RCC 7860 (cell line): ENCODE results near the gene CHML.

Experiments
- DNase-seq: peaks from one replicate; pipeline ENCODE4 v3.0.0-alpha.2; 2015; ENCODE audit warnings: low spot score
- FAIRE-seq: peaks from 2 replicates; lab custom pipeline; 2012; peaks lifted over from hg19 to GRCh38; lab: Jason Lieb, UNC

CHML gene

DNA sequence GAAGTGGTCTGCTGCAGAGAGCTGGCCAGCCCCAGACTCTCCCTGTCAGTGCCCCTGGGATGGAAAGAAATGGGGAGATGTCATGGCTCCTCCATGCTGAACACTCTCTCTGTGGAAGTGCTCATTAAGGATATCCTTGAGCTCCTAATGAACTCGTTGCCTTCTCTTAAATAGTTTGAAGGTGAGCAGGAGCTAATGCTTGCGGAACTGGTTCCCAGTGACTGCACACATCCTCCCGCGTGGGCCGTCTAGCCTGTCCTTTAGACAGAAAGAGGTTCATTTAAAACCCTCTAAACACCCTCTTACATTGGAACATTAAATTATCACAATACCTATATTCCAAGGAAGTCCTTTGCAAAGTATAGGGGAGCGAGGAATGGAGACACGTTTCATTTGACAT is 6.0 kb upstream of the CHML start:
- DNase-seq (no peak), FAIRE-seq (no peak)

DNA sequence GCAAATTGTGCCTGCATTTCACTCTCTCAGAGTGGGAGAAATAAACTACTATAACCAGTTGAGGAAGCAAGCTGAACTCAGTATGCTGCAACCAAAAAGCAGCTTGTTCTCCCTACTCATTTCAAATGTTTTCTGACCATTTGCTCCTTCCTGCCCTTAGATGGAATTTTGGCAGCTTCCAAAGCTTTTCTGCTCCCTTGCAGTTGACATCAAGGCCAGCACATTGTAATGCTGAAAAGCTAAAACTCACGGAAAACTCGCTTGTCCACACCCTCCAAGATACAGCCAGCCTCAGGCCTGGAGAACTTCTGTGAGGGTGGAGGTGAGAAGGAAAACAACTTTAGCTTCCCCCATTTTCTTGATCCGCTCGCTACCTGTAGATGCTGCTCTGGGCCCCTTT is 5.0 kb upstream of the CHML start:
- DNase-seq: no peak
- FAIRE-seq: no peak

DNA sequence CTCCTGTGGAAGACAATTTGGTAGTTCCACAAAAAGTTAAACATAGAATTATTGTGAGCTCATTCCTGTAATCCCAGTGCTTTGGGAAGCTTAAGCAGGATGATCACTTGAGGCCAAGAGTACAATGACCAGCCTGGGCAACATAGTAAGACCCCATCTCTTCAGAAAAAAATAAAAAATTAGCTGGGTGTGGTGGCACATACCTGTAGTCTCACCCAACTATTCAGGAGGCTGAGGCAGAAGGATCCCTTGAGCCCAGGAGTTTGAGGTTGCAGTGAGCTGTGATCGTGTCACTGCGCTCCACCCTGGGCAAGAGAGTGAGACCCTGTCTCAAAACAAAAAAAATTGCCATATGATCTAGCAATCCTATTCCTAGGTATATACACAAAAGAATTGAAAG is 4.1 kb upstream of the CHML start:
- no peak for FAIRE-seq
- DNase-seq: no peak

DNA sequence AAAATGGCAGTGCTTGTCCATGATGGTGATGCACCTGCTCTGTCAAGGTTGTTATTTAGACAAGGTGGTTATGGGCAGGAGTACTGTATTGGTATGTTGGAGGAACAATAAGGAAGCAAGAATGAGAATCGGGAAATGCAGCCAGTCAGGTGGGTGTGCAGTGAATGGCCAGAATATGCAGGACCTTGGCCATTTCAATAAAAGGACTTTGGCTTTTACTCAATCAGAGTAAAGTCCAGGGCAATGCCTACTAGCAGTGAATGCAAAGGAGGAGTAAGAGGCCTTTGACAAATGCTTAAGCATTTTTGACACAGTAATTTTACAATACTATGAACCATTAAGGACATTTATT is 2.4 kb upstream of the CHML start:
- no peak for FAIRE-seq
- no peak for DNase-seq

DNA sequence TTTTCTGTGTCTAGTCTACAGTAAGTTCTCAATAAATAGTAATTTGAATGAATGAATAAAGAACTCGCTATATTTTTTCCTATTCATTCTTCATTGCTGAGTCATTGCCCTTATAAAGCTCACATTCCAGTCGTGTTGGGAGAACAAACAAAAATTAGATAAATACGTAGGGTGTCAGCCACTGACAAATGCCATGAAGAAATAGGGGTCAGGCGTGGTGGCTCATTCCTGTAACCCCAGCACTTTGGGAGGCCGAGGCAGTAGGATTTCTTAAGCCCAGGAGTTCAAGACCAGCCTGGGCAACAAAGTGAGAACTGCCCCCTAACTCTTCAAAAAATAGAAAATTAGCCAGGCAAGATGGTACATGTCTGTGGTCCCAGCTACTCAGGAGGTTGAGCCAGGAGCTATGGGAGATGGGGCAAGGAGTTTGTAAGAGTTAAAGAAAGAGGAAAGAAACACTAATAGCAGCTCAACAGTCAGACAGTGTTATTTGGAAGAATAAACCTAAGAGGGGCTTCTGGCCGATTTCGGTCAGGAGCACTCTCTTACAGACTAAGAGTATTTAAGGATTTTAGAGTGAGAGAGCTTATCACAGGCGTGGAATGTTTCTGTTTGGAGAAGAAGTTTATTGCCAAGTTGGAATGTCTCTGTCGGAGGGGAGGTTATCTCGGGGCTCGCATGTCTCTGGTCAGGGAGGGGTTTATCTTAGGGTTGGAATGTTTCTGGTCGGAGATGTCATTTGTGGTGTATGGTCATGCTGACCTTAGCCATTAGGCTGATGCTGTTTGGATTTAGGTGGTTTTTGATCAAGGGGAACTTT is 1.8 kb upstream of the CHML start:
- DNase-seq: peak; percentile 31

DNA sequence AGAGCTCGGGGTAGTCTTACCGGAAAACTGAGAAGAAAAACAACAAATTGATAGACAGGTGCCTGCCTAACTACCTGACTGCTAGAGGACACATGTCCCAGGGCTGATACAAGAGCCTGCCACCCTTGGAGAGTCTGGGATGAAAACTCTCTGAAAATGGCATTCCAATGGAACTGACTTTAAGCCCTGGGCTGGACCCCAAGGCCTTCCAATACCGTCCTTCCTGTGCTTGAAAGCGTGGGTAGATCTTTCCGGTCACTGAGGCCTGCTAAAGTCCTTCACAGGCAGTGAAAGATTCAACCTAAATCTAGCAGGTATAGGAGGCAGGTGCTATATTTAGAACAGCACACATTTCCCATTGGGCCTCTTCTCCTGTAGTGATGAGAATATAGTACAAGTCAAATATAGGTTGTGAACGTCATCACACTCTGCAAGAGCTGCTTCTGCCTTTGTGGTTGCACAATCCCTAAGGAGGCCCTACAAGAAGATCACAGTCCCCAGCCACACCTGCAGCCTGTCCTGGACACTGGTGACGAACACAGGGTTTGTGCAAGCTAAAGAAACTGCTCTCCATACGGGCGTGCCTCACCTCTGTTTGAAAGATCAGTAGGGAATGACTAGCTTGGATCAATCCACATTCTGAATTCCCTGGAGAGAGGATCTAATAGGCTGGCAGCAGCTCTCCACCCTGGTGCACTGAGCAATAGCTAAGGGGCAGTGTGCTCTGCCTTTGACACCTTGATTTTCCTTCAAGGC is 876 bp upstream of the CHML start:
- no peak for FAIRE-seq
- no peak for DNase-seq

More for the DNA sequence above, 1.8 kb upstream of the CHML start:
- FAIRE-seq: no peak

DNA sequence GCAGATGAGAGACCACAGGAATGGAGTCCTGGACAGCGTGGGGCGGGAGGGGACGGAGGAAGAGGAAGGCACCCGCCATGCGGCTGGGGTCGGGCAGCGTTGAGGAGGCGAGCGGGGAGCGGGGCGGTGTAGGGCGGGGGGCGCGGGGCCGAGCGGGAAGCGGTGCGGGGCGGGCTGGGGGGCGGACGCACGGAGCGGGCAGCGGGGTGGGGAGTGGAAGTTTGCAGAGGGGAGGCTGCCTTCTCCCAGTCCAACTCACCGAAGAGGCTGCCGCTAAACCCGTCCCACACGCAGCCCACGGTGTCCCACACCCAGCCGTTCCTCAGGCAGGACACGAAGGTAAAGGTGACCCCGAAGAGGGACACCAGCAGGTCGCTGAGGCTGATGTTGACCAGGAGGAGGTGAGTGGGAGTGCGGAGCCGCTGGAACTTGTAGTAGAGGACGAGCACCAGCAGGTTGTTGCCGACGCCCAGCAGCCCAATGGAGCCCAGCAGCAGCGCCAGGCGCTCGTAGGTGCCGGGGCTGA is 483 bp downstream of the CHML start:
- DNase-seq: peak; percentile 14
- no peak for FAIRE-seq

DNA sequence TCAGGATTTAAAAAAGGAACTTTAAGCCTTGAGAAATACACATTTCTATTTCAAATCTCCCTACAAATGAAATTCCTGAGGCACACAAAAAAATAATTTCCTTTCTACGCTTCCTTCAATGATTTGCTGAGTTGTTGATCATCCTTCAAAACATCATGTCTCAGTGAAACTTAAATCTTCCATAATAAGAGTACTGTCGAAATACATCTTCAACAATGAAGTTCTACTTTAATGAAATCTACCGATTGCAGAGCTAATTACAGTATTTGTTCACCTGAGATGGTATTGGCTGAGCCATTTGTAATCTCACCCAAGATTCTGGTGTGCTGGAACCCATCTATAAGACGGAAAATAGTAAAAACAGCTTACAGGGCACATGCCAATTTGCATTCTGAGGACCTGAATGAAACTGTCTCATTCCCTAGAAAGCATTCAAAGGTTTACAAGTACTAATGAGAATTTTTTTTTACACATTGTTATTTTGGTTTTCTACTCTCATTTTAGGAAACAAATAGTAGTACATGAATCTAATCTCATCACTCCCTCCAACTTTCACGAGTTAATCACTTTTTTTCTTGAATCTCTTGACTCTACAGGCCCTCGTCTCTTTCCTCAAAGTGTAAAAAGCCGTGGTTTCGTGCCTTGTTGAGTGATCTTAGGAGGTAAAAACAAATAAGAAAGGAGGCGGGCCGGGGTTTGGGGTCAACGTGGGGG is 1.1 kb downstream of the CHML start:
- DNase-seq (peak; percentile 33), FAIRE-seq (no peak)

DNA sequence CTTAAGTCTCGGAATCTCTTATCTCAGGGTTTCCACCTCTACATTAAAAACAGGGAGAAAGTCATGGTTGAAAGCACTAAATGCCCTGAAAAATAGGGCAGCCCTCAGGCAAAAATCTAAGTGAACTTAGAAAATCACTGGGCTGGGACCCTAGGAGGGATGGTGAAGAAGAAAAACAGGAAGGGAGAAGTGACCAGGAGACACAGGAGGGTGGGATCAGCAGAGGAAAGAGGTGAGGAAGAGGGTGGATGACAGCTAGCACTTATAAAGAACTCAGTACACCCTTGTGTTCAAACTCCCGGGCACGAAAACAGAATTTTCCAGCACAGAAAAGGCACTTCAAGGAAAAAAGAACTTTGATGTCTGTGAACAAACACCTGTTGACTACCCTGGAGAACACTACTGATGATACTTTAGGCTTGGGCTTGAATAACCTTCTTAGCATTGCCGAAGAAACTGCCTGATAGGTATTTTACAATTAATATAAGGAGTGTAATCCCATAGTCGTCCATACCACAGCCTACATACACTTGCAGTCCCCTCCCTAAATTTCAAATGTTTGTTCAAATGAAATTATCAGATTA is 2.0 kb downstream of the CHML start:
- FAIRE-seq (no peak), DNase-seq (no peak)

DNA sequence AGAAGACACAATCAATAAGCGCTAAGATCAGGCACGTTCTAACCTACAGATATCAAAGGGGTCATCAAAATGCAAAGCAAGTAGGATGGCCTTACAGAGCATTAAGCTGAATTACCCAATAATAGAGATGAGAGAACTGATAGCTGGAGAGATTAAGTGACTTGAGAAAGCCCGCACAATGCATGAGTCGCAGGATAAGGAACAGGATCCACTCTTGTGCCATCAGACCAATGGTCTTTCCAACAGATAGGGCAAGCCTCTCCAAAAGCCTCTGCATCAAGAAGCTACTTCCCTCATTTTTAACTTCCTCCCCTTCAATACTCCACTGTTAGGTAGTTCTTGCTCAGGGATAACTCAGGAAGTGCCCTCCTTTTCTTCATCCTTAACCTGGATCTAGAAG is 2.6 kb downstream of the CHML start:
- no peak for DNase-seq
- FAIRE-seq: no peak

DNA sequence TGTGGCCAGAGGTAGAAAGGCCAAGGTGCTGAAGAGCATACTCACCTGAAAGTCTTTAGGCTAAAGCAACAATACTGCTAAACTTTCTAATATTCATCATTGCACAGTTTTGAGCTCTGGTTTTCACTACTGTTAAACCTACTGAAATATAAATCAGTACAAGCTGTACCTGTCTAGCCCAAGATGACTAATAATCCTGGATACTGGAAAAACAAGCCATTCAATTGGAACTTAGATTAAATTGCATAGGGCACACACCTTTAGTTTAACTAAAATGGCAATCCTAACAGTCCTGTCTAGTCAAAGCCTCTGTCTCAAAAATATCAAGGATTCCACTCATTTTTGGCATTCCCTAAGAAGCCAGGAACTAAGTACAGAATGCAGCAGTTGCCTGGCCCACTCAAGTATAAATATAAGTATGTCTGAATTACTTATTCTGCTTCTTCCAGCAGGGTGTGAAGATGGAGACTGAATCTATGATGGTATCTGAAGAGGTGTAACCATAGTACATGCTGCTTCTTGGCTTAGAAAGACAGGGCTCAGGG is 3.1 kb downstream of the CHML start:
- DNase-seq: no peak
- FAIRE-seq: no peak

DNA sequence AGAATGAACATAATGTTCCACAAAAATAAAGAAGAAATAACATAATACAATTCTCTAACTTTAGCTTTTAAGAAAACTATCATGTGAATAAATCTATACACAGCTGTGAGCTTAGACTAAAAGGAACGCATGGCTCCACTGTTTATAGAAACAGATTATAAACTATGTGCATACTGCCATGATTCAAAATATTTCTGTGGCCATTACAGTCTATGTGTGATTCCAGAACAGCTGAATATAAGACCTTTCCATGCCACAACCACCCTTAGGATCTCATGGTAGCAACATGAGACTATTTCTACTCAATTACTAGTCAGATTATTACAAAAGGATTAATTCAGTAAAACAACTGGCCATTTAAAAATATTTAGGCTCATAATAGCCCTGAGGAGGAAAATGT is 3.9 kb downstream of the CHML start:
- no peak for DNase-seq
- FAIRE-seq: no peak

DNA sequence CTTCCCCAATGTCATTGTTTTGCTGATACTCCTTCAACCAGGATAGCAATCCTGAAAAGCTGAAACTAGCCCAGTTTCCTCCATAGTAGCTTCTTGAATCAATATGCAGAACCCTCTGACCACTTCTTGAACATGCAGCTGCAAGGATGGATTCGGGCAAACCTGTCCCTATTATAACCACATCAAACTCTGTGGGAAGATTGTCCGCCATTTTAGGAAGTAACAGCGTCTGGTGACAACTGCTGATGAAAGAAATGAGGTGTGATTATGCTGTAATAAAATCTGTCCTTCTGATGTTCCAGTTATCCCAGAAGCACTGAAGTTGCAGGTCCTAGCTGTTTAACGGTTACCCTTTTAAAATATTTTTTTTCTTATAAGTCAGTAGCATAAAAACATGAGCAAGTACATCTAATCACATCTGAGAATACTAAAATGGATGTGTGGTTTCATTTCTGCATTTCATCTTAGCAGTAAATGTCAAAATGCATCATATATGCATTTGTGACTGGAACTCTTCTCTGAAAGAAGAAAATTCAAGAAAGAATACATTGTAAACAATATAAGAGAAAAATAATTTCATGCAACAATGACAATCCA is 4.5 kb downstream of the CHML start:
- FAIRE-seq (no peak), DNase-seq (no peak)

DNA sequence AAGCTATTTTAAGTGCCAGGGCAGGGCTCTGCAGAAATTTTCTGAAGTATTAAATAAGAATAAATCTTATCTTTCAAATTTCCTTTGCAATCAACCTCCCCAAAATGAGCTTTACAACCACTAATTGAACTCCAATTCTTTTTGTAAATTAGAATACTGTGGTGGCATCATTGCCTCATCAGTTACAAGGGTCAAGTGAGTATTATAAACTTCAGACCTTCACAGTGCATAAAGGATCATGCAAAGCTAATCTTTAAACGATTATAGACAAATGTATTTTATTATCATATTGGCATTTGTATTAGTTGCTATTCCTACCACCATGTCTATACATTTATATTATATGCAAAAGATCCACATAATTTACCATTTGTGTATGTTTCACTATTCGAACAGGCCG is 7.2 kb downstream of the CHML start:
- DNase-seq: no peak
- FAIRE-seq: no peak

DNA sequence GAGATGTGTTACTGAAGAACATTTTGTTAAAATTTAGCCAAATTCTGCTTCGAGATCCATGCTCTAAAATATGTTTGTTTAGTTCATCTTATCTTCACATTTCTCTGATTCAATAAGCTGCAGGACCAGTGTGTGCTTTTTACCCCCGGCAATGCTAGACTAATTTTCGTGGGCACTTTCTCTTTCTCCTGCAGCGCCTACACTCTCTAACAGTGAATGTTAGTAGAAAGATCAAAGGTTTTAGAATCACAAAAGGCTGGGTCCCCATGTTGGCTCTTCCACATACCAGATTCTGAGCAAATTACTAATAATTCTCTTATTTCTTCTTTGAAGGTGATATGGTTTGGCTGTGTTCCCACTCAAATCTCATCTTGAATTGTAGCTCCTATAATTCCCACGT is 8.5 kb downstream of the CHML start:
- FAIRE-seq (no peak), DNase-seq (no peak)

DNA sequence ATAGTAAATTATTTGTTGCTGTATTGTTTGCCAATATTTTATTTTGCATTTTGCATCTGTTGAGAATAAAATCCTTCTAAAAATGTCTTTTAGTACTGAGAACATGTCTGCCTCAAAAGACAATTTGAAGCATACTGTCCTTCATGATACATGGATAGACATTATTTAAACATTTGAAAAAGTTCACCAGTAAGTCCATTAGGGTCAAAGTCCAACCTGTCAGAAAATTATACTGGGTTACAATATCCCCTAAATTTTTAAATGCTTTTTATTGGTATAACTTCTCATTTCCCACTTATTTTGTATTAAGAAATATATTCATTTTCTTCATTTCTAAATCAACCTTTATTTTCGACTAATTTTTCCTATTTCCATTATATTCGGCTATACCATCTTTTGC is 9.3 kb downstream of the CHML start:
- DNase-seq (no peak), FAIRE-seq (no peak)

DNA sequence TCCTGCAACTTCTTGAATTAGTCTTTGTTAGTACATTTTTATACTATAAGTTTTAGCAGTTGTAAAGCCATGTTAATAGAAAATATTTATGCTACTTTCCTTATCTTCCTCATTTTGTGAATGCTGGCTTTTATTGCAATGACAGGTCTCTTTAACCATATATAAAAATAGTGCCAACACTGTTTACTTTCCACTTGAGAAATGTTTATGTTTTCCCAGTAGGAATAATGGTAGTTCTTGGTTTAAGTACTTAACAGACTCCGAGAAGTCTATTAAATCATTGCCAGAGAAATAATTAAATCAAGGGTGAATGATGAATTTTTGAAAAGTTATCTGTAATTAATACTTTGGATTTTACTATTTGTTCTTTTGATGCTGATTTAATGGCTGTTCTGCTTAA is 9.7 kb downstream of the CHML start:
- no peak for FAIRE-seq

DNA sequence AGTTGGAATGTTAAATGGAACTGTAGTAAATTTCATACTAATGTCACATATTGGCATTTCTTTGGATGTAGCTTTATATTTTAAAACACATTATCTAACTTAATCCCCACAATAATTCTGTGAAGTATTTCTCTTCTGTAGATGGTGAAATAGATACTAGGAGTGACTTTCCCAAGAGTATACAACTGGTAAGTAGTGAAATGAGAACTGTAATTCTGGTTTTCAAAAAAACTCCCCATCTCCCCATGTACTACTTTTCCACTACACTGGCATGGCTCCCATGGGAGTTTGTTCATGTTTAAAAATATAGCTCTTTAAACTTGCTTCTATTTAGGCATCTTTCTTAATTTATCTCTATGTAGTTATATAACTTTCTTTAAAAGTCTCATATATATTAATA is 10.2 kb downstream of the CHML start:
- DNase-seq (no peak), FAIRE-seq (no peak)

More for the DNA sequence above, 9.7 kb downstream of the CHML start:
- no peak for DNase-seq

DNA sequence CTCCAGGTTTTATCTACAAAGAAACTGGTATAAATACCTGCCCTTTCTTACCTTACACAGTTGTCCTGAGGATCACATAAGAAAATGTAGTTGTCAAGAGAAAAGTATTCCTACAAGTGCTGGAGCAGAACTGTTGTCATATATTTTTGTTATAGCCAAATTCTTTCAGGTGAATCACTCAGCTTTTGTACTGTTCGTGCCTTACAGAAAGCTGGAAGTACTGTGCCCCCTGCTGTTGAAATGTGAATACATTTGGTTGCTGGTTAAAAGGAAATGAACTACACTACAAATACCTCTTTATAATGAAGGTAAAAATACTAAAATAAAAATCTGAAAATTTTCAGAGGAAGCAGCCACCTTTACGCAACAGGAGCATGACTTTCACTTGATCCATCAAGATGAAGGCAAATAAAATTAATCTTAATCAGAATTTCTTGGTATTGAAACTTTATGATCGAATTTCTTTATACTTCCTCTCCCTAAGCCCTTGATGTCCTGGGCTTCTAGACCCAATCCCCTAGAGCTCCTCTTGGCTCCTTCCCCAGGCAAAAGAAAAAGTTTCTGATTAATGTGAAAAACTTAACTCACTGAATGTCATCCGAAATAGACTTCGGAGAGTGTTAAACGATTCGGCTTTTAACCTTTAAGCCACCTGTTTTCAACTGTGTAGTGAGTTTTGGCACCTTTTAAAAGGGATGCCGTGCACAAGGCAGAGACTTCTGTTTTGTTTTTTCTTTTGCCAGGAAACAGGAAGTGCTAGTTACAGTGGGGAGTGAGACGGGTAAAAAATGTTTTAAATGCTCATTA is 12.5 kb downstream of the CHML start:
- FAIRE-seq: peak; percentile 87
- DNase-seq: peak; percentile 71

DNA sequence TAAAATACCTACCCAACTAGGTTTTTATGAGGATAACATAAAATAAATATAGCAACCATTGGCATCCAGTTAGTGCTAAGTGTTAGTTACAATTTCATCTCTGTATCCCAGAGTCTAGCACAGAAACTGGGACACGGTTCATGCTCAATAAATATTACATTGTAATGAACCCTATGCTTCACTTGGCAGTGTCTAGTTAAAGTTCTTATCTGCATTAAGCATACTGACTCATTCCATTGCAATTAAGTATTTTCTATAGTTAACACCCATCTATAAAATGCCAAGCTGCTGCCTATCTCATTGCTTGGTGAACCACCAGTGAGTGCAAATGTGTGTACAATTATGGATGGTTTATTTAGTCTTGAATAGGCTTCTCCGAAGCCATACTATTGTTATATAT is 15.2 kb downstream of the CHML start:
- FAIRE-seq: no peak
- no peak for DNase-seq
